ENCODE measurements around the gene TSSK6.

The TSSK6 gene

GRCh38 chr19:19491321-19492025, 23.9 kb downstream of the TSSK6 start:
- TF ChIP-seq CTCF (IDR thresholded peaks at IDR 0.05; ENCODE audit: control extremely low read depth, extremely low read depth, low read depth, missing control alignments), result no peak
- ChIA-PET POLR2A (interaction anchor here (1.3 kb wide), 1 partner anchor 86 kb away, joined by 3 read pairs; the partner anchor contains the start of gene GATAD2A), CTCF (interaction anchor here (0.7 to 8.5 kb wide), 39 partner anchors 8 to 184 kb away, joined by 3 to 220 read pairs (median 7); partner anchors contain the start of genes GATAD2A, GMIP, NDUFA13 and TSSK6)
- DNase-seq (ENCODE audit: extremely low spot score), result no peak

GRCh38 chr19:19490214-19490968, 25.0 kb downstream of the TSSK6 start:
- DNase-seq (ENCODE audit: extremely low spot score), result peak; percentile 87
- CTCF ChIA-PET, result interaction anchor here (0.6 to 8.5 kb wide), 56 partner anchors 9 to 347 kb away, joined by 3 to 220 read pairs (median 6); partner anchors contain the start of genes GATAD2A, GMIP, NDUFA13 and TSSK6
- POLR2A ChIA-PET, result interaction anchor here (1.3 kb wide), 1 partner anchor 85 kb away, joined by 3 read pairs; the partner anchor contains the start of gene GATAD2A
- peak; percentile 83 for TF ChIP-seq CTCF (IDR thresholded peaks at IDR 0.05; ENCODE audit: control extremely low read depth, extremely low read depth, low read depth, missing control alignments)

DNA sequence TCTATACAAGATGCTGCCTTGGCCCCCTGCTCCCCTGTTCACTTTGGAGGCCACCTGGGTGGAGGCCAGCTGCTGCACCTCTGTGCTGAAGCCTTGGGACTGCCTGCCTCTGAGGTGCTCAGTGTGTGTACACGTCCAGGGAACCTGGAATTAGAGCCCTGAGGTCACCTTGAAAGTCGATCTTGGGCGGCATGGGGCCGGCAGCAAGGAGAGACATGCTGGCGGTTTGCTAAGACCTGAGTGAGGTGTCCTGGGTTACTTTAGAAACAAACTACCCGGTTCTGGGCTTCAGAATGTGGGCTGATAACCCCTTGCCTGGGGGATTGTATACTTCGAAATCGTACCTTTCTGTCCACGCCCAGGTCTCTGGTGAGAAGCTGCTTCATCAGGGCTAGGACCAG, 25.5 kb downstream of the TSSK6 start:
- POLR2A ChIA-PET, result no interaction called here
- TF ChIP-seq CTCF (IDR thresholded peaks at IDR 0.05; ENCODE audit: control extremely low read depth, extremely low read depth, low read depth, missing control alignments), result no peak
- no peak for DNase-seq (ENCODE audit: extremely low spot score)
- CTCF ChIA-PET, result interaction anchor here (0.6 to 8.5 kb wide), 40 partner anchors 9 to 346 kb away, joined by 3 to 220 read pairs (median 8); partner anchors contain the start of genes GATAD2A, GMIP, NDUFA13 and TSSK6

- POLR2A ChIA-PET, result no interaction called here
- DNase-seq (ENCODE audit: extremely low spot score), result peak; percentile 67
- CTCF ChIA-PET, result interaction anchor here (1.0 to 8.5 kb wide), 22 partner anchors 9 to 346 kb away, joined by 3 to 220 read pairs (median 8); partner anchors contain the start of genes GATAD2A and GMIP
- TF ChIP-seq CTCF (IDR thresholded peaks at IDR 0.05; ENCODE audit: control extremely low read depth, extremely low read depth, low read depth, missing control alignments), result no peak
These were observed 26.3 kb downstream of the TSSK6 start for GRCh38 chr19:19488875-19489690.

DNA sequence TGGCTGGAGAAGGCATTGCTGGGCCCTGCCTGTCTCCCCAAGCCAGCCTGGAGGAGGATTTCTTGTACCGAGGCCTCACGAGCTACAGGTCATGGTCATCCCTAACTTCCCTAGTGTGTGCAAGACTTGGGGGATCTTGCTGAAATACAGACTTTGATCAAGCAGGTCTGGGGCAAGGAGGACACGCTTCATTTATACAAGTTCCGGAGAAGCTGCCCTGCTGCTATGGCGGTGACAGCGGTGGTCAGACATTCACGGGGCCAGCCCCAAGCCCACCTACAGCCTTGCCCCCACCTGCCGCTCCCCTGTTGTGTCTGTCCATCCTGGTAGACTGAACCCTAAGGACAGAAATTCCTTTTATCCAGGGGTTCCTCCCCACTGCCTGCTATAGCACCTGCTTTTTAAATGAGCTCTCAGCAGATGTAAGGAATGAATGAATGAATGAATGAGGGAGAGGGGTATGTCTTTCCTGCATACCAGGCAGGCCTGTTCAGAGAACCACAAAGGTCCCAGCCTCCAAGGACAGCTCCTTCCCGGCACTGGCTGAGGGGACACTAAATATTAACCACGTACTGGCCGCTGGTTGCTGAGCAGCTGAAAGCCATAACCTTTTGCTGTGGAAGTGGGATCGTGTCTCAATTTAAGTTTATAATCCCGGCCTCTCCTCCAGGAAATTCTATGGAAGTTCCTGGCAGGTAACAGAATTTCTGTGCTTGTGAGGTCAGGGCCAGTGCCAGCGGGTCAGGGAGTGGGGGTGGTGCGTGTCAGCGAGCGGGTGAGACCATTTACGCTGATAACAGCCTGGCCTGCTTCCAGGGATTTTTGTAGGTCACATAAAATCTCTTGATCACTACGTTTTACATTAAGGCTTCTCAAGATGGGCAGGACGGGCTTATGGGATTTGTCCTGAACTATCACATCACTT, 27.1 kb downstream of the TSSK6 start:
- DNase-seq (ENCODE audit: extremely low spot score), result no peak
- POLR2A ChIA-PET, result interaction anchor here (1.2 kb wide), 1 partner anchor 83 kb away, joined by 3 read pairs; the partner anchor contains the start of gene GATAD2A

More for the DNA sequence above, 27.1 kb downstream of the TSSK6 start:
- TF ChIP-seq CTCF (IDR thresholded peaks at IDR 0.05; ENCODE audit: control extremely low read depth, extremely low read depth, low read depth, missing control alignments), result no peak
- CTCF ChIA-PET, result interaction anchor here (0.9 to 8.5 kb wide), 11 partner anchors 8 to 133 kb away, joined by 3 to 220 read pairs (median 4); partner anchors contain the start of gene GATAD2A
